ENCODE measurements around the gene LCN1.
"Not testable (repeated sequence)": the region's sequence is repeated elsewhere in the genome, so short reads cannot be mapped to it uniquely, and the experiment has no call there.

Gene LCN1

GRCh38 chr9:135533113-135533512 is 11.9 kb downstream of the LCN1 start:
- no peaks in the 10 kb centered on the region for H3K36me3 ChIP-seq (ENCODE audit: control insufficient read depth, low read depth, low read length)
- H3K9ac ChIP-seq (ENCODE audit: low read length) = no peak overlapping the region
- H3K4me3 ChIP-seq (ENCODE audit: low read length) = no peak overlapping the region
- H3K27me3 ChIP-seq (ENCODE audit: control insufficient read depth, insufficient read depth, low read length) = no peaks in the 10 kb centered on the region
- no peak overlapping the region for H3K27ac ChIP-seq (ENCODE audit: low read length)
- H3K4me1 ChIP-seq (ENCODE audit: control insufficient read depth, low read depth, low read length) = no peaks in the 10 kb centered on the region
- no peaks in the 10 kb centered on the region for H3K9me3 ChIP-seq (ENCODE audit: control insufficient read depth, low read depth, low read length)

- no peaks in the 10 kb centered on the region for H3K27me3 ChIP-seq (ENCODE audit: control insufficient read depth, insufficient read depth, low read length)
- H3K9ac ChIP-seq (ENCODE audit: low read length) = no peak overlapping the region
- H3K27ac ChIP-seq (ENCODE audit: low read length) = no peak overlapping the region
- H3K4me1 ChIP-seq (ENCODE audit: control insufficient read depth, low read depth, low read length) = no peaks in the 10 kb centered on the region
- no peaks in the 10 kb centered on the region for H3K9me3 ChIP-seq (ENCODE audit: control insufficient read depth, low read depth, low read length)
- no peak overlapping the region for H3K4me3 ChIP-seq (ENCODE audit: low read length)
- H3K36me3 ChIP-seq (ENCODE audit: control insufficient read depth, low read depth, low read length) = no peaks in the 10 kb centered on the region
Observed at GRCh38 chr9:135533674-135534073, 12.4 kb downstream of the LCN1 start.

- H3K27me3 ChIP-seq (ENCODE audit: control insufficient read depth, insufficient read depth, low read length); H3K9ac ChIP-seq (ENCODE audit: low read length); H3K27ac ChIP-seq (ENCODE audit: low read length); H3K4me3 ChIP-seq (ENCODE audit: low read length); H3K4me1 ChIP-seq (ENCODE audit: control insufficient read depth, low read depth, low read length); H3K9me3 ChIP-seq (ENCODE audit: control insufficient read depth, low read depth, low read length); H3K36me3 ChIP-seq (ENCODE audit: control insufficient read depth, low read depth, low read length): not testable (repeated sequence)
Observed at GRCh38 chr9:135534192-135534711, 13.0 kb downstream of the LCN1 start.

- not testable (repeated sequence) for H3K27ac ChIP-seq (ENCODE audit: low read length); H3K27me3 ChIP-seq (ENCODE audit: control insufficient read depth, insufficient read depth, low read length); H3K9me3 ChIP-seq (ENCODE audit: control insufficient read depth, low read depth, low read length); H3K4me3 ChIP-seq (ENCODE audit: low read length); H3K4me1 ChIP-seq (ENCODE audit: control insufficient read depth, low read depth, low read length); H3K36me3 ChIP-seq (ENCODE audit: control insufficient read depth, low read depth, low read length); H3K9ac ChIP-seq (ENCODE audit: low read length)
Observed at GRCh38 chr9:135534826-135535225, 13.6 kb downstream of the LCN1 start.

- H3K4me3 ChIP-seq (ENCODE audit: low read length); H3K27me3 ChIP-seq (ENCODE audit: control insufficient read depth, insufficient read depth, low read length); H3K9ac ChIP-seq (ENCODE audit: low read length); H3K36me3 ChIP-seq (ENCODE audit: control insufficient read depth, low read depth, low read length); H3K9me3 ChIP-seq (ENCODE audit: control insufficient read depth, low read depth, low read length); H3K4me1 ChIP-seq (ENCODE audit: control insufficient read depth, low read depth, low read length); H3K27ac ChIP-seq (ENCODE audit: low read length): not testable (repeated sequence)
Observed at GRCh38 chr9:135535631-135536030, 14.4 kb downstream of the LCN1 start.

GRCh38 chr9:135536216-135536615 is 15.0 kb downstream of the LCN1 start:
- no peaks in the 10 kb centered on the region for H3K36me3 ChIP-seq (ENCODE audit: control insufficient read depth, low read depth, low read length)

GRCh38 chr9:135543262-135543894 is 22.1 kb downstream of the LCN1 start:
- H3K9me3 ChIP-seq (ENCODE audit: control insufficient read depth, low read depth, low read length); H3K27me3 ChIP-seq (ENCODE audit: control insufficient read depth, insufficient read depth, low read length); H3K4me3 ChIP-seq (ENCODE audit: low read length); H3K36me3 ChIP-seq (ENCODE audit: control insufficient read depth, low read depth, low read length); H3K9ac ChIP-seq (ENCODE audit: low read length); H3K4me1 ChIP-seq (ENCODE audit: control insufficient read depth, low read depth, low read length); H3K27ac ChIP-seq (ENCODE audit: low read length): not testable (repeated sequence)

More at GRCh38 chr9:135536216-135536615, 15.0 kb downstream of the LCN1 start:
- H3K4me1 ChIP-seq (ENCODE audit: control insufficient read depth, low read depth, low read length) = no peaks in the 10 kb centered on the region
- H3K27me3 ChIP-seq (ENCODE audit: control insufficient read depth, insufficient read depth, low read length) = no peaks in the 10 kb centered on the region
- H3K27ac ChIP-seq (ENCODE audit: low read length) = no peak overlapping the region
- H3K4me3 ChIP-seq (ENCODE audit: low read length) = no peak overlapping the region
- H3K9me3 ChIP-seq (ENCODE audit: control insufficient read depth, low read depth, low read length) = no peaks in the 10 kb centered on the region
- H3K9ac ChIP-seq (ENCODE audit: low read length) = no peak overlapping the region

- Histone ChIP-seq H3K4me3 (ENCODE audit: low read length) (no peak overlapping the region), H3K4me1 (ENCODE audit: control insufficient read depth, low read depth, low read length) (no peaks in the 10 kb centered on the region), H3K9me3 (ENCODE audit: control insufficient read depth, low read depth, low read length) (no peaks in the 10 kb centered on the region), H3K36me3 (ENCODE audit: control insufficient read depth, low read depth, low read length) (no peaks in the 10 kb centered on the region), H3K27me3 (ENCODE audit: control insufficient read depth, insufficient read depth, low read length) (no peaks in the 10 kb centered on the region), H3K27ac (ENCODE audit: low read length) (no peak overlapping the region), H3K9ac (ENCODE audit: low read length) (no peak overlapping the region)
Observed at GRCh38 chr9:135544981-135545635, 23.9 kb downstream of the LCN1 start.

- H3K9me3 ChIP-seq (ENCODE audit: control insufficient read depth, low read depth, low read length); H3K27me3 ChIP-seq (ENCODE audit: control insufficient read depth, insufficient read depth, low read length); H3K9ac ChIP-seq (ENCODE audit: low read length); H3K36me3 ChIP-seq (ENCODE audit: control insufficient read depth, low read depth, low read length); H3K4me1 ChIP-seq (ENCODE audit: control insufficient read depth, low read depth, low read length); H3K27ac ChIP-seq (ENCODE audit: low read length); H3K4me3 ChIP-seq (ENCODE audit: low read length): not testable (repeated sequence)
Observed at GRCh38 chr9:135545646-135546176, 24.5 kb downstream of the LCN1 start, which contains the start of gene OBP2A. Gene OBP2A, plus strand, starts transcription at chr9:135546126. Its CDS starts 55 bp downstream, at chr9:135546181.

- H3K4me1 ChIP-seq (ENCODE audit: control insufficient read depth, low read depth, low read length); H3K36me3 ChIP-seq (ENCODE audit: control insufficient read depth, low read depth, low read length); H3K4me3 ChIP-seq (ENCODE audit: low read length); H3K9me3 ChIP-seq (ENCODE audit: control insufficient read depth, low read depth, low read length); H3K27ac ChIP-seq (ENCODE audit: low read length); H3K27me3 ChIP-seq (ENCODE audit: control insufficient read depth, insufficient read depth, low read length); H3K9ac ChIP-seq (ENCODE audit: low read length): not testable (repeated sequence)
Observed at GRCh38 chr9:135546792-135547617, 25.8 kb downstream of the LCN1 start.
